ENCODE measurements around the gene MARCHF10.

Gene MARCHF10

DNA sequence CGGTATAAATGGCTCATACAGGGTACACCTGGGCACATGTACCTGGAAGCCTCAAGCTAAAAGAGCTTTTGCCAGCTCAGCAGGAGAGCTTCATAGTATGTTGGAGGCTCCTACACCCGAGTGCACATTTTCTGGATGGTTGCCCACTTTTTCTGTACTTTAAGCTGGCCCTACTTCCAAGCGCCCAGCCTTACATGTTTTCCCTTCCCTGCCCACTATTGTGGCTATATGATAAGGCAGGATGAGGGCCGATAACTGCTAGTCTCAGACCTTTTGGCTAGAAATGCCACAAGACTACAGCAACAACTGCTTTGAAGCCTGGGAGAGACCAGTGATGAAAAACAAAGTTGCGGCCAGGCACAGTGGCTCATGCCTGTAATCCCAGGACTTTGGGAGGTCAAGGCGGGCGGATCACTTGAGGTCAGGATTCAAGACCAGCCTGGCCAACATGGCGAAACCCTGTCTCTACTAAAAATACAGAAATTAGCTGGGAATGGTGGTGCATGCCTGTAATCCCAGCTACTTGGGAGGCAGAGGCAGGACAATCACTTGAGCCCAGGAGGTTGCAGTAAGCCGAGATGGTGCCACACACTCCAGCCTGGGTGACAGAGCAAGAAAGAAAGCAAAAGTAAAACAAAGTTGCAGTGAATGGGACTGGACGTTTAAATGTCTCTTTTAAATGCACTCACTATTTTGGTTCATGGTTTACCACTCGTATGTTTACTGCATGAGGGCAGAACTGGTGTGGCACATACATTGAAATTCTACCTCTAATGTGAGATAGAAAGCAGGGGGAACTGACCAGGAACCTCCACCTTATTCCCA, 14.2 kb upstream of the MARCHF10 start:
- Histone ChIP-seq H3K4me3 (ENCODE audit: low read depth, low read length) (no peak overlapping the region), H3K27me3 (replicated peaks) (no peaks in the 10 kb centered on the region), H3K36me3 (replicated peaks) (no peaks in the 10 kb centered on the region), H3K27ac (peak overlapping the region; percentile 96)
- TF ChIP-seq, protein P1, sequence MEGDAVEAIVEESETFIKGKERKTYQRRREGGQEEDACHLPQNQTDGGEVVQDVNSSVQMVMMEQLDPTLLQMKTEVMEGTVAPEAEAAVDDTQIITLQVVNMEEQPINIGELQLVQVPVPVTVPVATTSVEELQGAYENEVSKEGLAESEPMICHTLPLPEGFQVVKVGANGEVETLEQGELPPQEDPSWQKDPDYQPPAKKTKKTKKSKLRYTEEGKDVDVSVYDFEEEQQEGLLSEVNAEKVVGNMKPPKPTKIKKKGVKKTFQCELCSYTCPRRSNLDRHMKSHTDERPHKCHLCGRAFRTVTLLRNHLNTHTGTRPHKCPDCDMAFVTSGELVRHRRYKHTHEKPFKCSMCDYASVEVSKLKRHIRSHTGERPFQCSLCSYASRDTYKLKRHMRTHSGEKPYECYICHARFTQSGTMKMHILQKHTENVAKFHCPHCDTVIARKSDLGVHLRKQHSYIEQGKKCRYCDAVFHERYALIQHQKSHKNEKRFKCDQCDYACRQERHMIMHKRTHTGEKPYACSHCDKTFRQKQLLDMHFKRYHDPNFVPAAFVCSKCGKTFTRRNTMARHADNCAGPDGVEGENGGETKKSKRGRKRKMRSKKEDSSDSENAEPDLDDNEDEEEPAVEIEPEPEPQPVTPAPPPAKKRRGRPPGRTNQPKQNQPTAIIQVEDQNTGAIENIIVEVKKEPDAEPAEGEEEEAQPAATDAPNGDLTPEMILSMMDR (IDR thresholded peaks at IDR 0.05; ENCODE audit: low read depth, low read length, missing control alignments), result no peak
- peak; percentile 31 for DNase-seq
- in situ Hi-C loops (cut with HindIII; ENCODE audit: low pct_ligation_motif_present, low sequenced_read_pairs), result no loop called here

- Histone ChIP-seq H3K36me3 (replicated peaks) (no peaks in the 10 kb centered on the region), H3K4me3 (ENCODE audit: low read depth, low read length) (no peak overlapping the region), H3K27me3 (replicated peaks) (no peaks in the 10 kb centered on the region), H3K27ac (peak overlapping the region; percentile 96)
- DNase-seq, result peak; percentile 33
- in situ Hi-C loops (cut with HindIII; ENCODE audit: low pct_ligation_motif_present, low sequenced_read_pairs), result no loop called here
- TF ChIP-seq, protein P1 (IDR thresholded peaks at IDR 0.05; ENCODE audit: low read depth, low read length, missing control alignments), result no peak
These were observed 13.3 kb upstream of the MARCHF10 start for GRCh38 chr17:62821189-62822079.

DNA sequence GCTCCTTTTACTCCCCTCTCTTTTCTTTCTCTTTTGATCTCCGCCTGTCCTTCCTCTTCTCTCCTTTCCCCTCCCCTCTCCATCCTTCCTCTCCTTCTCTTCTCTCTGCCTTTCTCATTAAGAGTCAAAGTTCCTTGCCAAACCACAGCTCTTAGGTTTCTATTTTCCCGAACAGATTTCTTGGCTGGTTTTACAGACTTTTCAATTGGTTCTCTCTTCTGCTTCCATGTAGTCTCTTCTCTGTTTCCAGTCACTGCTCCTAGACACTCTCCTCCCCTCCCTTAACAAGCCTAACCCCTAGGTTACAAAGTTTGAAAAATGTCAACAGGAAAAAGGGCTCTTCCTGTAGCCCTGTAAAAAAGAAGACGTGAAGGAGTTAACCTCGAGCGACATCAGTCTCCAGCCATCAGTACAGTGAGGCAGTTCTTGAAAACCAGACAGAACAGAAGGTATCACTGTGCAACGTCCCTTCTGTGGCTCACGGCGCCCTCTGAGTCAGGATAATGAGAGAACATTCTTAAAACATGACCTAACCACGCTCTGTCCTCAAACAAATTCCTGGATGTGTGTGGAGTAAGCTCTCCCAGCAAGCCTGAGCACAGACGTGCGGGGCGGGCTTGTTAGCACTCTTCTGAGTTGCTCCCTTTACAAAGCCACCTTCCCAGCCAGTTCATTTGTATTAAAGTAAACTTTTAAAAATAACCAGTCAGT, 11.6 kb upstream of the MARCHF10 start:
- in situ Hi-C loops (cut with HindIII; ENCODE audit: low pct_ligation_motif_present, low sequenced_read_pairs), result no loop called here
- peak overlapping the region; percentile 15 for H3K4me3 ChIP-seq (ENCODE audit: low read depth, low read length)
- TF ChIP-seq, protein P1 (IDR thresholded peaks at IDR 0.05; ENCODE audit: low read depth, low read length, missing control alignments), result no peak
- H3K27me3 ChIP-seq (replicated peaks), result no peaks in the 10 kb centered on the region
- peak; percentile 99 for DNase-seq
- H3K36me3 ChIP-seq (replicated peaks), result no peaks in the 10 kb centered on the region
- peak overlapping the region; percentile 96 for H3K27ac ChIP-seq

DNA sequence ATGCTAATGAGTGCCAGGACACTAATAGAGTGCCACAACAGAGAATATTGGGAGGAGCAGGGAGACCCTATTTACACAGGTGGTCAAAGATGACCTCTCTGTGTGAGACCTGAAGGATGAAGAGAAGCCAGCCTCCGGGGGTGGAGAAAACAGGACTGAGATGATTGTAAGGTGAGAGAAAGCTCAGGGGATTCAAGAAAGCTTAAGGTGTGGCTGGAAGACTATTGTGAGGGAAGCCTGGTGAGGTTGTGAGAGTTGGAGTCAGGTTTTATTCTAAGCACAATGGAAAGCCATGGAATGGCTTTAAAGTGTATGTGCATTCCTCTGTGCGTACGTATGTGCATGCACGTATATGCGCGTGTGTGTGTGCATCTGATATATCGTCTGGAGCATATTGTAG, 10.4 kb upstream of the MARCHF10 start:
- DNase-seq, result no peak
- Histone ChIP-seq H3K27ac (peak overlapping the region; percentile 96), H3K36me3 (replicated peaks) (no peaks in the 10 kb centered on the region), H3K27me3 (replicated peaks) (no peaks in the 10 kb centered on the region), H3K4me3 (ENCODE audit: low read depth, low read length) (no peak overlapping the region)
- in situ Hi-C loops (cut with HindIII; ENCODE audit: low pct_ligation_motif_present, low sequenced_read_pairs), result no loop called here
- TF ChIP-seq, protein P1 (IDR thresholded peaks at IDR 0.05; ENCODE audit: low read depth, low read length, missing control alignments), result no peak

DNA sequence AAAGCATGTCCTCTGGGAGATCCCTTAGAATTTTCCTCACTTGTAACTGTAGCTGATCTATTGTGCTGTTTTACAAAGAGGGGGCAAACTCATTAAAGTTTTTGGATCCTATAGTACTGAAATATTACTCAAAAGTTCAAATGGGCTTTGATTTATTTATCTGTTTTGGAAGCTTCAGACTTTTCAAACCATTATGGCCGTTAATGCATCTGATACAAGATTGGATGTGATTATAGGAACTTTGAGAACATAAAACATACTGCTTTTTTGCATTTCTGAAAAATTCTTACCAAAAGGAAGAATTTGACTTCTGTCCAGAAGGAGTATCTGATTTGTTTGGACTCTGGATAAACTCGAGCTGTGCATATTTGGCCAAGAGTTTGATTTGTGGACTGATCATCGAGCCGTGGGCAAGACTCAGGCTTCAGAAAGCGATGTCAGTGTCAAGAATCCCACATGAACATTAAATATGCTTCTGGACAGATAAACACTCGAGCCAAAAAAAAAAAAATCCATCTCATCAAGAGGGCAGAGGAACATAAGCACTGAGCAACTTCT, 8.2 kb upstream of the MARCHF10 start:
- TF ChIP-seq, protein P1 (IDR thresholded peaks at IDR 0.05; ENCODE audit: low read depth, low read length, missing control alignments), result no peak
- no peak for DNase-seq
- Histone ChIP-seq H3K4me3 (ENCODE audit: low read depth, low read length) (no peak overlapping the region), H3K36me3 (replicated peaks) (no peaks in the 10 kb centered on the region), H3K27me3 (replicated peaks) (no peaks in the 10 kb centered on the region), H3K27ac (no peak overlapping the region)
- in situ Hi-C loops (cut with HindIII; ENCODE audit: low pct_ligation_motif_present, low sequenced_read_pairs), result no loop called here

Data from brain microvascular endothelial cell (primary cell).